HL-60 (cell line): ENCODE measurements around the gene ANKRD60.

Experiments
- DNase-seq, 2 experiments: peaks; one replicate each; pipeline ENCODE4 v3.0.0-alpha.2; 2010 to 2020; ENCODE audit warnings: low read depth in 1 of 2, low spot score in 1 of 2
- H3K27ac ChIP-seq: fragments of 250-450 bp; sonication (Bioruptor Pico); replicated peaks from 2 replicates; pipeline ENCODE4 v1.5.1; 2020; ENCODE audit warnings: mild to moderate bottlenecking, moderate library complexity
- H3K27me3 ChIP-seq: fragments of 250-450 bp; sonication (Bioruptor Pico); 2 replicates; pipeline ENCODE4 v1.5.1; 2021; ENCODE audit warnings: mild to moderate bottlenecking, moderate library complexity; ENCODE audit not compliant: insufficient read depth, poor library complexity, severe bottlenecking
- H3K4me3 ChIP-seq: replicated peaks from 2 replicates; pipeline ENCODE4 v1.5.1; 2011; ENCODE audit warnings: mild to moderate bottlenecking, control low read depth, low read length; ENCODE audit not compliant: insufficient read depth
- GABPA ChIP-seq: IDR thresholded peaks from 2 replicates; pipeline ENCODE4 v1.6.1; 2012; ENCODE audit warnings: low read depth
- POLR2AphosphoS5 ChIP-seq: IDR thresholded peaks from 2 replicates; pipeline ENCODE4 v1.6.1; 2012; ENCODE audit warnings: low read depth
- SPI1 ChIP-seq: IDR thresholded peaks from 2 replicates; pipeline ENCODE4 v1.6.1; 2012; ENCODE audit warnings: low read depth, mild to moderate bottlenecking, borderline replicate concordance
- TF ChIP-seq, protein P1 (sequence below): IDR thresholded peaks from one replicate; pipeline ENCODE4 v1.5.1; 2011; ENCODE audit warnings: low read length, control low read depth, inconsistent platforms; ENCODE audit not compliant: insufficient read depth
- TF ChIP-seq, protein P2 (sequence below): IDR thresholded peaks from 2 replicates; pipeline ENCODE4 v1.6.1; 2012; ENCODE audit warnings: low read depth; ENCODE audit not compliant: insufficient replicate concordance

The ANKRD60 gene

GRCh38 chr20:58231683-58232082, 3.2 kb upstream of the ANKRD60 start:
- TF ChIP-seq POLR2AphosphoS5 (no peak), GABPA (no peak), SPI1 (no peak)
- TF ChIP-seq, protein P1, sequence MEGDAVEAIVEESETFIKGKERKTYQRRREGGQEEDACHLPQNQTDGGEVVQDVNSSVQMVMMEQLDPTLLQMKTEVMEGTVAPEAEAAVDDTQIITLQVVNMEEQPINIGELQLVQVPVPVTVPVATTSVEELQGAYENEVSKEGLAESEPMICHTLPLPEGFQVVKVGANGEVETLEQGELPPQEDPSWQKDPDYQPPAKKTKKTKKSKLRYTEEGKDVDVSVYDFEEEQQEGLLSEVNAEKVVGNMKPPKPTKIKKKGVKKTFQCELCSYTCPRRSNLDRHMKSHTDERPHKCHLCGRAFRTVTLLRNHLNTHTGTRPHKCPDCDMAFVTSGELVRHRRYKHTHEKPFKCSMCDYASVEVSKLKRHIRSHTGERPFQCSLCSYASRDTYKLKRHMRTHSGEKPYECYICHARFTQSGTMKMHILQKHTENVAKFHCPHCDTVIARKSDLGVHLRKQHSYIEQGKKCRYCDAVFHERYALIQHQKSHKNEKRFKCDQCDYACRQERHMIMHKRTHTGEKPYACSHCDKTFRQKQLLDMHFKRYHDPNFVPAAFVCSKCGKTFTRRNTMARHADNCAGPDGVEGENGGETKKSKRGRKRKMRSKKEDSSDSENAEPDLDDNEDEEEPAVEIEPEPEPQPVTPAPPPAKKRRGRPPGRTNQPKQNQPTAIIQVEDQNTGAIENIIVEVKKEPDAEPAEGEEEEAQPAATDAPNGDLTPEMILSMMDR = no peak
- TF ChIP-seq, protein P2, sequence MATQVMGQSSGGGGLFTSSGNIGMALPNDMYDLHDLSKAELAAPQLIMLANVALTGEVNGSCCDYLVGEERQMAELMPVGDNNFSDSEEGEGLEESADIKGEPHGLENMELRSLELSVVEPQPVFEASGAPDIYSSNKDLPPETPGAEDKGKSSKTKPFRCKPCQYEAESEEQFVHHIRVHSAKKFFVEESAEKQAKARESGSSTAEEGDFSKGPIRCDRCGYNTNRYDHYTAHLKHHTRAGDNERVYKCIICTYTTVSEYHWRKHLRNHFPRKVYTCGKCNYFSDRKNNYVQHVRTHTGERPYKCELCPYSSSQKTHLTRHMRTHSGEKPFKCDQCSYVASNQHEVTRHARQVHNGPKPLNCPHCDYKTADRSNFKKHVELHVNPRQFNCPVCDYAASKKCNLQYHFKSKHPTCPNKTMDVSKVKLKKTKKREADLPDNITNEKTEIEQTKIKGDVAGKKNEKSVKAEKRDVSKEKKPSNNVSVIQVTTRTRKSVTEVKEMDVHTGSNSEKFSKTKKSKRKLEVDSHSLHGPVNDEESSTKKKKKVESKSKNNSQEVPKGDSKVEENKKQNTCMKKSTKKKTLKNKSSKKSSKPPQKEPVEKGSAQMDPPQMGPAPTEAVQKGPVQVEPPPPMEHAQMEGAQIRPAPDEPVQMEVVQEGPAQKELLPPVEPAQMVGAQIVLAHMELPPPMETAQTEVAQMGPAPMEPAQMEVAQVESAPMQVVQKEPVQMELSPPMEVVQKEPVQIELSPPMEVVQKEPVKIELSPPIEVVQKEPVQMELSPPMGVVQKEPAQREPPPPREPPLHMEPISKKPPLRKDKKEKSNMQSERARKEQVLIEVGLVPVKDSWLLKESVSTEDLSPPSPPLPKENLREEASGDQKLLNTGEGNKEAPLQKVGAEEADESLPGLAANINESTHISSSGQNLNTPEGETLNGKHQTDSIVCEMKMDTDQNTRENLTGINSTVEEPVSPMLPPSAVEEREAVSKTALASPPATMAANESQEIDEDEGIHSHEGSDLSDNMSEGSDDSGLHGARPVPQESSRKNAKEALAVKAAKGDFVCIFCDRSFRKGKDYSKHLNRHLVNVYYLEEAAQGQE = no peak
- Histone ChIP-seq H3K27me3 (peaks cover 32% of the 10 kb centered on the region), H3K4me3 (no peak overlapping the region), H3K27ac (no peak overlapping the region)
- DNase-seq = no peak

GRCh38 chr20:58229198-58229798, 845 bp upstream of the ANKRD60 start:
- Histone ChIP-seq H3K27me3 (peaks cover 49% of the 10 kb centered on the region), H3K4me3 (no peak overlapping the region), H3K27ac (no peak overlapping the region)
- no peak for DNase-seq
- TF ChIP-seq POLR2AphosphoS5 (no peak), GABPA (no peak), SPI1 (no peak)
- TF ChIP-seq, protein P1 = no peak
- TF ChIP-seq, protein P2 = no peak

GRCh38 chr20:58228103-58228483, 360 bp downstream of the ANKRD60 start:
- DNase-seq = no peak
- H3K27ac ChIP-seq = no peak overlapping the region
- TF ChIP-seq POLR2AphosphoS5 (no peak), GABPA (no peak), SPI1 (no peak)
- TF ChIP-seq, protein P2 = no peak
- TF ChIP-seq, protein P1 = no peak
- no peak overlapping the region for H3K4me3 ChIP-seq
- H3K27me3 ChIP-seq = peaks cover 54% of the 10 kb centered on the region
